Stimulated activated CD8-positive, alpha-beta memory T cell treated with anti-CD3 and anti-CD28 coated beads, Interleukin-15, amount 100 ng/mL, for 1 hour (primary cell): ENCODE data around the gene ATP2C2.

Experiments used
- DNase-seq: peaks from one replicate; pipeline ENCODE4 v3.0.0-alpha.2; 2020; ENCODE audit warnings: low read depth

Gene ATP2C2

GRCh38 chr16:84513666-84514065, 145.3 kb downstream of the ATP2C2 start:
- DNase-seq, result no peak
